ENCODE data around the gene PWWP2B. TPM values are rescaled to one million over a fixed set of nuclear protein-coding genes. Genes with fewer than 3 reads are reported as not detected.

Gene PWWP2B
- total RNA-seq, 1 experiment from 2014 or later = 12.2 TPM

DNA sequence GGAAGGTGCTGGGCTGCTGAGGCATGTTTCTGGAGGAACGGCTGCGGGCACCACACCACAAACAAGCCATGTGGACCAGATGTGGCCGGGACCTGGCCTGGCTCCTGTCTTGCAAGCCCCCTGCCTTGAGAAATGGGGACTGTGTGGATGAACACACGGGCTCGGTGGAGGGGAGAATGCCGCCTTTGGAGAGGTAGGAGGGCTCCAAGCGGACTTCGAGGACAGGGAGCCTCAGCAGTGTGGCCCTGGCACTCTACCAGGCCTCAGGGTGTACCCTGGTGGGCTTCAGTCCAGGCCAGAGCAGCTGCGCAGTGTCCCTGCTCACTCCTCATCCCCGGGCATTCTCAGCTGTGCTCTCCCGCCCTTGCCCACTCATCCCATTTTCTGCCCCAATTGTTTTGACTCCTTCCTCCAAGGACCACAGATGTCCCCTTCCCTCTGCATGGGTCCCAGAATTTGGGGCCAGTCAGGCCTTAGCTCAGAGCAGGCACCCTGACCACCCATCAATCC lies 31.5 kb downstream of the PWWP2B start (continued):
- TF ChIP-seq FOXK1 (CRISPR knock-in tag; IDR thresholded peaks at IDR 0.05) (no peak), EMX1 (CRISPR knock-in tag; IDR thresholded peaks at IDR 0.05) (no peak), SMAD3 (CRISPR knock-in tag; IDR thresholded peaks at IDR 0.05; ENCODE audit: borderline replicate concordance) (no peak), SP1 (CRISPR knock-in tag; conservative IDR thresholded peaks at IDR 0.05) (no peak), TEAD1 (CRISPR knock-in tag; IDR thresholded peaks at IDR 0.05) (no peak)
- TF ChIP-seq, protein P1, sequence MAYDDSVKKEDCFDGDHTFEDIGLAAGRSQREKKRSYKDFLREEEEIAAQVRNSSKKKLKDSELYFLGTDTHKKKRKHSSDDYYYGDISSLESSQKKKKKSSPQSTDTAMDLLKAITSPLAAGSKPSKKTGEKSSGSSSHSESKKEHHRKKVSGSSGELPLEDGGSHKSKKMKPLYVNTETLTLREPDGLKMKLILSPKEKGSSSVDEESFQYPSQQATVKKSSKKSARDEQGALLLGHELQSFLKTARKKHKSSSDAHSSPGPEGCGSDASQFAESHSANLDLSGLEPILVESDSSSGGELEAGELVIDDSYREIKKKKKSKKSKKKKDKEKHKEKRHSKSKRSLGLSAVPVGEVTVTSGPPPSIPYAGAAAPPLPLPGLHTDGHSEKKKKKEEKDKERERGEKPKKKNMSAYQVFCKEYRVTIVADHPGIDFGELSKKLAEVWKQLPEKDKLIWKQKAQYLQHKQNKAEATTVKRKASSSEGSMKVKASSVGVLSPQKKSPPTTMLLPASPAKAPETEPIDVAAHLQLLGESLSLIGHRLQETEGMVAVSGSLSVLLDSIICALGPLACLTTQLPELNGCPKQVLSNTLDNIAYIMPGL (CRISPR knock-in tag; IDR thresholded peaks at IDR 0.05) = no peak

GRCh38 chr10:132429281-132430230 lies 32.6 kb downstream of the PWWP2B start:
- no peaks in the 10 kb centered on the region for H3K27me3 Mint-ChIP-seq (ENCODE audit: low read depth)
- DNase-seq (ENCODE audit: low spot score) = no peak
- H3K4me1 Mint-ChIP-seq = no peaks in the 10 kb centered on the region
- H3K9me3 Mint-ChIP-seq = peaks cover 3% of the 10 kb centered on the region; the same call in 1 of the 2 replicates
- CTCF ChIA-PET = interaction anchor here (1.5 kb wide), 1 partner anchor 24 kb away, joined by 5 read pairs; no protein-coding TSS in a partner anchor
- TF ChIP-seq AFF4 (CRISPR knock-in tag; IDR thresholded peaks at IDR 0.05; ENCODE audit: borderline replicate concordance) = no peak
- no peak for TF ChIP-seq ATF1 (CRISPR knock-in tag; IDR thresholded peaks at IDR 0.05)
- TF ChIP-seq, protein P2, sequence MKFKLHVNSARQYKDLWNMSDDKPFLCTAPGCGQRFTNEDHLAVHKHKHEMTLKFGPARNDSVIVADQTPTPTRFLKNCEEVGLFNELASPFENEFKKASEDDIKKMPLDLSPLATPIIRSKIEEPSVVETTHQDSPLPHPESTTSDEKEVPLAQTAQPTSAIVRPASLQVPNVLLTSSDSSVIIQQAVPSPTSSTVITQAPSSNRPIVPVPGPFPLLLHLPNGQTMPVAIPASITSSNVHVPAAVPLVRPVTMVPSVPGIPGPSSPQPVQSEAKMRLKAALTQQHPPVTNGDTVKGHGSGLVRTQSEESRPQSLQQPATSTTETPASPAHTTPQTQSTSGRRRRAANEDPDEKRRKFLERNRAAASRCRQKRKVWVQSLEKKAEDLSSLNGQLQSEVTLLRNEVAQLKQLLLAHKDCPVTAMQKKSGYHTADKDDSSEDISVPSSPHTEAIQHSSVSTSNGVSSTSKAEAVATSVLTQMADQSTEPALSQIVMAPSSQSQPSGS (CRISPR knock-in tag; IDR thresholded peaks at IDR 0.05; ENCODE audit: borderline replicate concordance, low read depth) = no peak
- no peak for TF ChIP-seq CREB1 (CRISPR knock-in tag; IDR thresholded peaks at IDR 0.05)
- no peak for TF ChIP-seq NR1H2 (CRISPR knock-in tag; IDR thresholded peaks at IDR 0.05)
- no peak for TF ChIP-seq E2F5 (CRISPR knock-in tag; IDR thresholded peaks at IDR 0.05)
- TF ChIP-seq ZNF423 (CRISPR knock-in tag; IDR thresholded peaks at IDR 0.05) = no peak
- no peak for TF ChIP-seq NFATC4 (CRISPR knock-in tag; IDR thresholded peaks at IDR 0.05)
- TF ChIP-seq RELA (CRISPR knock-in tag; IDR thresholded peaks at IDR 0.05; ENCODE audit: borderline replicate concordance) = no peak
- TF ChIP-seq, protein P3, sequence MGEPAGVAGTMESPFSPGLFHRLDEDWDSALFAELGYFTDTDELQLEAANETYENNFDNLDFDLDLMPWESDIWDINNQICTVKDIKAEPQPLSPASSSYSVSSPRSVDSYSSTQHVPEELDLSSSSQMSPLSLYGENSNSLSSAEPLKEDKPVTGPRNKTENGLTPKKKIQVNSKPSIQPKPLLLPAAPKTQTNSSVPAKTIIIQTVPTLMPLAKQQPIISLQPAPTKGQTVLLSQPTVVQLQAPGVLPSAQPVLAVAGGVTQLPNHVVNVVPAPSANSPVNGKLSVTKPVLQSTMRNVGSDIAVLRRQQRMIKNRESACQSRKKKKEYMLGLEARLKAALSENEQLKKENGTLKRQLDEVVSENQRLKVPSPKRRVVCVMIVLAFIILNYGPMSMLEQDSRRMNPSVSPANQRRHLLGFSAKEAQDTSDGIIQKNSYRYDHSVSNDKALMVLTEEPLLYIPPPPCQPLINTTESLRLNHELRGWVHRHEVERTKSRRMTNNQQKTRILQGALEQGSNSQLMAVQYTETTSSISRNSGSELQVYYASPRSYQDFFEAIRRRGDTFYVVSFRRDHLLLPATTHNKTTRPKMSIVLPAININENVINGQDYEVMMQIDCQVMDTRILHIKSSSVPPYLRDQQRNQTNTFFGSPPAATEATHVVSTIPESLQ (CRISPR knock-in tag; IDR thresholded peaks at IDR 0.05) = no peak
- TF ChIP-seq, protein P4, sequence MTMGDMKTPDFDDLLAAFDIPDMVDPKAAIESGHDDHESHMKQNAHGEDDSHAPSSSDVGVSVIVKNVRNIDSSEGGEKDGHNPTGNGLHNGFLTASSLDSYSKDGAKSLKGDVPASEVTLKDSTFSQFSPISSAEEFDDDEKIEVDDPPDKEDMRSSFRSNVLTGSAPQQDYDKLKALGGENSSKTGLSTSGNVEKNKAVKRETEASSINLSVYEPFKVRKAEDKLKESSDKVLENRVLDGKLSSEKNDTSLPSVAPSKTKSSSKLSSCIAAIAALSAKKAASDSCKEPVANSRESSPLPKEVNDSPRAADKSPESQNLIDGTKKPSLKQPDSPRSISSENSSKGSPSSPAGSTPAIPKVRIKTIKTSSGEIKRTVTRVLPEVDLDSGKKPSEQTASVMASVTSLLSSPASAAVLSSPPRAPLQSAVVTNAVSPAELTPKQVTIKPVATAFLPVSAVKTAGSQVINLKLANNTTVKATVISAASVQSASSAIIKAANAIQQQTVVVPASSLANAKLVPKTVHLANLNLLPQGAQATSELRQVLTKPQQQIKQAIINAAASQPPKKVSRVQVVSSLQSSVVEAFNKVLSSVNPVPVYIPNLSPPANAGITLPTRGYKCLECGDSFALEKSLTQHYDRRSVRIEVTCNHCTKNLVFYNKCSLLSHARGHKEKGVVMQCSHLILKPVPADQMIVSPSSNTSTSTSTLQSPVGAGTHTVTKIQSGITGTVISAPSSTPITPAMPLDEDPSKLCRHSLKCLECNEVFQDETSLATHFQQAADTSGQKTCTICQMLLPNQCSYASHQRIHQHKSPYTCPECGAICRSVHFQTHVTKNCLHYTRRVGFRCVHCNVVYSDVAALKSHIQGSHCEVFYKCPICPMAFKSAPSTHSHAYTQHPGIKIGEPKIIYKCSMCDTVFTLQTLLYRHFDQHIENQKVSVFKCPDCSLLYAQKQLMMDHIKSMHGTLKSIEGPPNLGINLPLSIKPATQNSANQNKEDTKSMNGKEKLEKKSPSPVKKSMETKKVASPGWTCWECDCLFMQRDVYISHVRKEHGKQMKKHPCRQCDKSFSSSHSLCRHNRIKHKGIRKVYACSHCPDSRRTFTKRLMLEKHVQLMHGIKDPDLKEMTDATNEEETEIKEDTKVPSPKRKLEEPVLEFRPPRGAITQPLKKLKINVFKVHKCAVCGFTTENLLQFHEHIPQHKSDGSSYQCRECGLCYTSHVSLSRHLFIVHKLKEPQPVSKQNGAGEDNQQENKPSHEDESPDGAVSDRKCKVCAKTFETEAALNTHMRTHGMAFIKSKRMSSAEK (CRISPR knock-in tag; IDR thresholded peaks at IDR 0.05; ENCODE audit: borderline replicate concordance) = no peak
- no peak for TF ChIP-seq RORB (CRISPR knock-in tag; IDR thresholded peaks at IDR 0.05)
- no peak for TF ChIP-seq SMAD4 (CRISPR knock-in tag; IDR thresholded peaks at IDR 0.05)
- no peak for TF ChIP-seq NFE2L1 (CRISPR knock-in tag; IDR thresholded peaks at IDR 0.05)
- no peaks in the 10 kb centered on the region for H3K36me3 Mint-ChIP-seq
- POLR2A ChIA-PET = no interaction called here
- peak; percentile 22; the same call in 1 of the 2 replicates for ATAC-seq
- peak overlapping the region; percentile 47 for H3K27ac Mint-ChIP-seq
- no peak overlapping the region for H3K4me3 Mint-ChIP-seq

All from WTC11 (cell line).